Measurements from ENCODE around the gene POLR2I. TPM values are rescaled to one million over a fixed set of nuclear protein-coding genes. Genes with fewer than 3 reads are reported as not detected.

POLR2I gene
- total and polyA plus RNA-seq, 2 donors (not counting 3 experiments of a cell fraction or from before 2014, with no cell fraction given) = 53.0 to 64.8 TPM

DNA sequence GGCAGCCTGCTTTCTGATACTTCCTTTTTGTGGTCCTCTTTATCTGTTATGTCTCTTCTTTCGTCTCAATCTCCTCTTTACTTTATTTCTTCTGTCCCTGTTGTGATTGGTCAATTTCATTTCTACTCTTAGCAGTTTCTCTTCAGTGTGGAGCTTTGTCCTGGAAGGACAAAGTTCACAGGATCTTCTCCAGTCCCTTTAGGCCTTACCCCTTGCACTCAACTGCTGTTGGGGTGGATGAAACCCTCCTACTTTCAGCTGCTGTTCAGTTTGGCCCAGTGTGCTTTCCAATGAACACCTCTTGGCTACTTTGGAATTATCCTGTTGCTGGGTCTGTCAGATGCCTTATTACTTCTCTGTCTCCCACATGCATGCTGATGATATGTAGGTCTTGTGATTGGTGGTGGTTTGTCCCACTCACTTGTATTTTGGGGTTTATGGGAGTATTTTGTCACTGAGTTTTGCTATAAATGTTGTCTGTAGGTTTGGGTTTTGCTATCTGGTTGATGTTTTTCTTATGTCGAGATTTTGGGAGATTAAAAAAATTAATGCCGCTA lies 35.2 kb downstream of the POLR2I start:
- ChIA-PET POLR2A (no interaction called here), CTCF (interaction anchor here (1.1 kb wide), 1 partner anchor 24 kb away, joined by 3 read pairs; no protein-coding TSS in a partner anchor)
- no peak overlapping the region for H2AFZ ChIP-seq (ENCODE audit: low read depth, low read length)
- TF ChIP-seq FOS (IDR thresholded peaks at IDR 0.05; ENCODE audit: borderline replicate concordance, insufficient read depth, low read length) (no peak), EZH2 (IDR thresholded peaks at IDR 0.05; ENCODE audit: borderline replicate concordance, low read depth, low read length, severe bottlenecking) (no peak), POLR2AphosphoS5 (IDR thresholded peaks at IDR 0.05; ENCODE audit: insufficient read depth, low read depth, low read length) (no peak), GATA2 (IDR thresholded peaks at IDR 0.05; ENCODE audit: insufficient read depth, insufficient read length, low read depth, low read length) (no peak), POLR2A (IDR thresholded peaks at IDR 0.05; ENCODE audit: low read depth, low read length) (no peak), MYC (IDR thresholded peaks at IDR 0.05; ENCODE audit: low read depth, low read length) (no peak), JUN (IDR thresholded peaks at IDR 0.05; ENCODE audit: borderline replicate concordance, insufficient read depth, insufficient read length, low read depth) (no peak)
- TF ChIP-seq, protein P1, sequence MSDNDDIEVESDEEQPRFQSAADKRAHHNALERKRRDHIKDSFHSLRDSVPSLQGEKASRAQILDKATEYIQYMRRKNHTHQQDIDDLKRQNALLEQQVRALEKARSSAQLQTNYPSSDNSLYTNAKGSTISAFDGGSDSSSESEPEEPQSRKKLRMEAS (IDR thresholded peaks at IDR 0.05; ENCODE audit: insufficient read depth, insufficient read length) = no peak
- TF ChIP-seq, protein P2, sequence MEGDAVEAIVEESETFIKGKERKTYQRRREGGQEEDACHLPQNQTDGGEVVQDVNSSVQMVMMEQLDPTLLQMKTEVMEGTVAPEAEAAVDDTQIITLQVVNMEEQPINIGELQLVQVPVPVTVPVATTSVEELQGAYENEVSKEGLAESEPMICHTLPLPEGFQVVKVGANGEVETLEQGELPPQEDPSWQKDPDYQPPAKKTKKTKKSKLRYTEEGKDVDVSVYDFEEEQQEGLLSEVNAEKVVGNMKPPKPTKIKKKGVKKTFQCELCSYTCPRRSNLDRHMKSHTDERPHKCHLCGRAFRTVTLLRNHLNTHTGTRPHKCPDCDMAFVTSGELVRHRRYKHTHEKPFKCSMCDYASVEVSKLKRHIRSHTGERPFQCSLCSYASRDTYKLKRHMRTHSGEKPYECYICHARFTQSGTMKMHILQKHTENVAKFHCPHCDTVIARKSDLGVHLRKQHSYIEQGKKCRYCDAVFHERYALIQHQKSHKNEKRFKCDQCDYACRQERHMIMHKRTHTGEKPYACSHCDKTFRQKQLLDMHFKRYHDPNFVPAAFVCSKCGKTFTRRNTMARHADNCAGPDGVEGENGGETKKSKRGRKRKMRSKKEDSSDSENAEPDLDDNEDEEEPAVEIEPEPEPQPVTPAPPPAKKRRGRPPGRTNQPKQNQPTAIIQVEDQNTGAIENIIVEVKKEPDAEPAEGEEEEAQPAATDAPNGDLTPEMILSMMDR (IDR thresholded peaks at IDR 0.05; ENCODE audit: extremely low read depth in 1 of 2, insufficient read depth in 1 of 2, low read depth in 1 of 2, low read length in 2 of 2) = no peak
- H3K27me3 ChIP-seq (ENCODE audit: control insufficient read depth in 2 of 2, insufficient read depth in 2 of 2, low read length in 2 of 2) = no peaks in the 10 kb centered on the region
- H3K36me3 ChIP-seq (ENCODE audit: control insufficient read depth in 2 of 2, extremely low read depth in 1 of 2, insufficient read depth in 2 of 2, low read length in 2 of 2) = peaks cover 7 to 11% of the 10 kb centered on the region in 2 experiments
- no peak overlapping the region for H3K27ac ChIP-seq (ENCODE audit: insufficient read depth, low read depth, low read length)
- intact Hi-C loops (cut with micrococcal nuclease) = no loop called here
- H3K9ac ChIP-seq (replicated peaks; ENCODE audit: extremely low read depth, insufficient read depth, low read length) = no peak overlapping the region
- no peak for DNase-seq (ENCODE audit: low read depth, low spot score)
- no peak overlapping the region for H3K4me2 ChIP-seq (ENCODE audit: insufficient read depth, low read length)
- H3K9me1 ChIP-seq (replicated peaks; ENCODE audit: control insufficient read depth, extremely low read depth, insufficient read depth, low read length) = no peaks in the 10 kb centered on the region
- no peaks in the 10 kb centered on the region for H3K9me3 ChIP-seq (replicated peaks; ENCODE audit: control insufficient read depth, insufficient read depth, low read length)
- BruUV-seq (replicated peaks) = no TSS peak
- dilution Hi-C loops (cut with MboI; ENCODE audit: extremely low pct_ligation_motif_present, low sequenced_read_pairs) = no loop called here
- H3K4me1 ChIP-seq (ENCODE audit: control insufficient read depth, extremely low read depth, insufficient read depth, low read length) = no peaks in the 10 kb centered on the region
- FAIRE-seq = no peak
- no peaks in the 10 kb centered on the region for H3K79me2 ChIP-seq (ENCODE audit: control insufficient read depth, insufficient read depth, low read length)
- no peaks in the 10 kb centered on the region for H4K20me1 ChIP-seq (replicated peaks; ENCODE audit: control insufficient read depth, extremely low read depth, insufficient read depth, low read length)
- no peak overlapping the region for H3K4me3 ChIP-seq (replicated peaks in 1 of 3; ENCODE audit: insufficient read depth in 1 of 3, low read depth in 1 of 3, low read length in 3 of 3)
